ENCODE data around the gene OMA1. TPM values are rescaled to one million over a fixed set of nuclear protein-coding genes. Genes with fewer than 3 reads are reported as not detected.
"Not testable (repeated sequence)": the region's sequence is repeated elsewhere in the genome, so short reads cannot be mapped to it uniquely, and the experiment has no call there.

The OMA1 gene
- total RNA-seq, 4 donors from 2014 or later = 17.1 to 32.2 (median 29.0) TPM

- DNase-seq (ENCODE audit: low spot score in 2 of 2) = no peak
- no peak overlapping the region for H3K4me3 ChIP-seq
- WGBS, 2 donors = 77 to 78% methylated on average over 6 of the region's 6 CpGs
- H3K4me1 ChIP-seq = no peaks in the 10 kb centered on the region
- TF ChIP-seq, protein P1, sequence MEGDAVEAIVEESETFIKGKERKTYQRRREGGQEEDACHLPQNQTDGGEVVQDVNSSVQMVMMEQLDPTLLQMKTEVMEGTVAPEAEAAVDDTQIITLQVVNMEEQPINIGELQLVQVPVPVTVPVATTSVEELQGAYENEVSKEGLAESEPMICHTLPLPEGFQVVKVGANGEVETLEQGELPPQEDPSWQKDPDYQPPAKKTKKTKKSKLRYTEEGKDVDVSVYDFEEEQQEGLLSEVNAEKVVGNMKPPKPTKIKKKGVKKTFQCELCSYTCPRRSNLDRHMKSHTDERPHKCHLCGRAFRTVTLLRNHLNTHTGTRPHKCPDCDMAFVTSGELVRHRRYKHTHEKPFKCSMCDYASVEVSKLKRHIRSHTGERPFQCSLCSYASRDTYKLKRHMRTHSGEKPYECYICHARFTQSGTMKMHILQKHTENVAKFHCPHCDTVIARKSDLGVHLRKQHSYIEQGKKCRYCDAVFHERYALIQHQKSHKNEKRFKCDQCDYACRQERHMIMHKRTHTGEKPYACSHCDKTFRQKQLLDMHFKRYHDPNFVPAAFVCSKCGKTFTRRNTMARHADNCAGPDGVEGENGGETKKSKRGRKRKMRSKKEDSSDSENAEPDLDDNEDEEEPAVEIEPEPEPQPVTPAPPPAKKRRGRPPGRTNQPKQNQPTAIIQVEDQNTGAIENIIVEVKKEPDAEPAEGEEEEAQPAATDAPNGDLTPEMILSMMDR (IDR thresholded peaks at IDR 0.05) = no peak
- peak in 1 of 2 donors; percentile 25 for TF ChIP-seq EP300 (IDR thresholded peaks at IDR 0.05)
- H3K36me3 ChIP-seq = no peaks in the 10 kb centered on the region
- H3K27ac ChIP-seq = no peak overlapping the region
- H3K27me3 ChIP-seq = no peaks in the 10 kb centered on the region
- peaks cover 0 to 7% (median 2%) of the 10 kb centered on the region in 4 donors for H3K9me3 ChIP-seq
These were observed 15.1 kb upstream of the OMA1 start for GRCh38 chr1:58561633-58562032.

GRCh38 chr1:58555393-58555792 is 8.9 kb upstream of the OMA1 start:
- H3K4me3 ChIP-seq = no peak overlapping the region
- no peaks in the 10 kb centered on the region for H3K27me3 ChIP-seq
- no peaks in the 10 kb centered on the region for H3K36me3 ChIP-seq
- H3K4me1 ChIP-seq = no peaks in the 10 kb centered on the region
- WGBS, 2 donors = 98 to 100% methylated on average over 1 of the region's 1 CpG
- H3K27ac ChIP-seq = no peak overlapping the region
- TF ChIP-seq EP300 (IDR thresholded peaks at IDR 0.05) = no peak
- TF ChIP-seq, protein P1 (IDR thresholded peaks at IDR 0.05) = no peak
- no peak for TF ChIP-seq POLR2A (IDR thresholded peaks at IDR 0.05)
- no peak for DNase-seq (ENCODE audit: low spot score in 2 of 2)
- peaks cover 0 to 7% (median 2%) of the 10 kb centered on the region in 4 donors for H3K9me3 ChIP-seq

GRCh38 chr1:58551186-58552140 is 4.9 kb upstream of the OMA1 start:
- WGBS, 2 donors = 60 to 66% methylated on average over 8 of the region's 9 CpGs

GRCh38 chr1:58549291-58549690 is 2.8 kb upstream of the OMA1 start:
- peaks cover 0 to 18% (median 10%) of the 10 kb centered on the region in 4 donors for H3K4me1 ChIP-seq
- H3K27ac ChIP-seq; H3K9me3 ChIP-seq; H3K4me3 ChIP-seq; H3K27me3 ChIP-seq; DNase-seq (ENCODE audit: low spot score in 2 of 2); H3K36me3 ChIP-seq: not testable (repeated sequence)
- 47 to 59% methylated on average over 6 of the region's 6 CpGs for WGBS, 2 donors

More at GRCh38 chr1:58551186-58552140, 4.9 kb upstream of the OMA1 start:
- Histone ChIP-seq H3K4me3 (no peak overlapping the region), H3K27me3 (no peaks in the 10 kb centered on the region), H3K36me3 (no peaks in the 10 kb centered on the region), H3K9me3 (no peaks in the 10 kb centered on the region), H3K27ac (no peak overlapping the region), H3K4me1 (peaks cover 0 to 4% (median 0%) of the 10 kb centered on the region in 4 donors)
- no peak for DNase-seq (ENCODE audit: low spot score in 2 of 2)
- TF ChIP-seq, protein P1 (IDR thresholded peaks at IDR 0.05) = no peak
- no peak for TF ChIP-seq EP300 (IDR thresholded peaks at IDR 0.05)
- no peak for TF ChIP-seq POLR2A (IDR thresholded peaks at IDR 0.05)

DNA sequence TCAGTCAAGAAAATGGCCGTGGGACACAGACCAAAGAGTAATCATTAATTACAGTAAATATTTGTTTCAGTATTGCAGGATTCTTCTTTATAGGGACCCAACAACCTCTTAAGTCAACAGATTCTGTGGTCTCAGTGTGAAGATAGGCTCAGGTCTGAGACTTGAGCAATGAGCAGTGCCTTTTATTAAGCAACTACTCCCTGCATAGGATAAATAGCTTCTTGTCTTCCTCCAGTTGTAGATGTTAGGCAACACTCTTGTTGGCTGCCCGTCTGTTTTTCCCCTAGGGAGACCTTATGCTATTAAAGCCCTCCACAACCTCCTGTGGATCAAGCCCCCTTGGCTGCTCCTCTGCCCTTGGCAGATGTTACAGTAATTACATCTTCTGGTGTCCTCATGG is 1.8 kb upstream of the OMA1 start:
- Histone ChIP-seq H3K9me3 (no peaks in the 10 kb centered on the region), H3K4me3 (no peak overlapping the region), H3K36me3 (no peaks in the 10 kb centered on the region), H3K27me3 (no peaks in the 10 kb centered on the region), H3K4me1 (peaks cover 0 to 21% (median 11%) of the 10 kb centered on the region in 4 donors), H3K27ac (no peak overlapping the region)
- TF ChIP-seq EP300 (IDR thresholded peaks at IDR 0.05) (no peak), POLR2A (IDR thresholded peaks at IDR 0.05) (no peak)
- TF ChIP-seq, protein P1 (IDR thresholded peaks at IDR 0.05) = no peak
- DNase-seq (ENCODE audit: low spot score in 2 of 2) = no peak
- 89 to 97% methylated on average over 2 of the region's 2 CpGs for WGBS, 2 donors
